Measurements from ENCODE around the gene EGLN1.

DNA sequence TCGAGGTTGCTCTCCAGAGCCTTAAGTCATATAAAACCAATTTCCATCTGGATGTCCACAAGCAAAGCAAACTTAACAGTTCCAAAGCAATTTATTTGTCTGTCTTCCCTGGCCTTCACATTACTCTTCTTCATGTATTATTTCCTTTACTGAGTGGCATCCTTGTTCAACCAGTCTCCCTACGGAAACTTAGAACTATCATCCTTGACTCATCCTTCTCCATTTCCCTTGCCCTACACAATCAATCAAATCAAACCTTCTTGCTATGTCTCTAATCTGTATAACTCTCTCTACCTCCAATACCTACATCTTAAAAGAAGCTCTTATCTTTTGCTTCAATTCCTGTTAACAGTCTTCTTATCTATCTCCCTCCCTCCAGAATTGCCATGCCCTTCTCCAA lies 25.4 kb downstream of the EGLN1 start:
- TF ChIP-seq, protein P1, sequence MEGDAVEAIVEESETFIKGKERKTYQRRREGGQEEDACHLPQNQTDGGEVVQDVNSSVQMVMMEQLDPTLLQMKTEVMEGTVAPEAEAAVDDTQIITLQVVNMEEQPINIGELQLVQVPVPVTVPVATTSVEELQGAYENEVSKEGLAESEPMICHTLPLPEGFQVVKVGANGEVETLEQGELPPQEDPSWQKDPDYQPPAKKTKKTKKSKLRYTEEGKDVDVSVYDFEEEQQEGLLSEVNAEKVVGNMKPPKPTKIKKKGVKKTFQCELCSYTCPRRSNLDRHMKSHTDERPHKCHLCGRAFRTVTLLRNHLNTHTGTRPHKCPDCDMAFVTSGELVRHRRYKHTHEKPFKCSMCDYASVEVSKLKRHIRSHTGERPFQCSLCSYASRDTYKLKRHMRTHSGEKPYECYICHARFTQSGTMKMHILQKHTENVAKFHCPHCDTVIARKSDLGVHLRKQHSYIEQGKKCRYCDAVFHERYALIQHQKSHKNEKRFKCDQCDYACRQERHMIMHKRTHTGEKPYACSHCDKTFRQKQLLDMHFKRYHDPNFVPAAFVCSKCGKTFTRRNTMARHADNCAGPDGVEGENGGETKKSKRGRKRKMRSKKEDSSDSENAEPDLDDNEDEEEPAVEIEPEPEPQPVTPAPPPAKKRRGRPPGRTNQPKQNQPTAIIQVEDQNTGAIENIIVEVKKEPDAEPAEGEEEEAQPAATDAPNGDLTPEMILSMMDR (IDR thresholded peaks at IDR 0.05): no peak
- TF ChIP-seq POLR2A (IDR thresholded peaks at IDR 0.05): no peak
